ENCODE data around the gene RABAC1. TPM values are rescaled to one million over a fixed set of nuclear protein-coding genes. Genes with fewer than 3 reads are reported as not detected.
"Not testable (repeated sequence)": the region's sequence is repeated elsewhere in the genome, so short reads cannot be mapped to it uniquely, and the experiment has no call there.

Gene RABAC1
- total and polyA plus RNA-seq, 2 donors from 2014 or later: 146 to 333 TPM

DNA sequence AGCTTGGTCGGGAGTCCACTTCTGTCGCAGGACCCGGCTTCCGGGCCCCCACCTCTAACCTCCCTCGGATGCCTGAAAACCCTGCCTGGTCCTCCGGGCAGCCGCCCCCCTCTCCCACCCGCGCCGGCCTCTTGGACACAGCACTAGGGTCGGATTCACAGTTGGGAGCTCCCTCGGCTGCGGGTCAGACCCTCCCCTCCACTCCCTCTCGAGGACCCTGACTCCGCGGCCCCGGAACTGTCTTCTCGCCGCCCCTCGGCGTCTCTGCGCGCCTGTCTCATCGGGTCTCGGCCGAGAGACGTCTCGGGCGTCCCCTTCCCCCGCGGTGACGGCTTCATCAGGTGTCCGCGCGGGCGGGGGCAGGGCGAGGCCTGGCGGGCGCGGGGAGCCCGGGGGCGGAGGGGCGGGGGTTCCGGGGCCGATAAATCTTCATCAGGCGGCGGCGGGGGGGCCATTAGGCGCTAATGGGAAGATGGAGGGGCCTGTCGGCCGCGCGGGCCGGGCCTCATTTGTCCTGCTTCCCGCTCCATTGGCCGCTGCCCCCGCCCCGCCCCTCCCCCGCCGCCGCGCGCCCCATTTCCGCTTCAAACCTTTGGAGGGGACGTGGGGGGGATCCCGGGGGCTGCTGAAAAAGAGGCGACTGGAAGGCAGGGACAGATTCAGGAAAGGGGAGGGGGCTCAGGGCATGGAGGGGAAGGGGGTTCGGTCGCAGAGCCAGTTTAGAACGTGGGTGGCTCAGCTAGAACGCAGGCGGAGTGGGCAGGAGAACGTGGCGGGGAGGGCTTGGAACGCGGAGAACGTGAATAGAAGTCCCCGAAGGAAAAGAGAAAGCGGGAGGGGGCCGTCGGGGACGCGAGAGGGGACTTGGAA is 19.0 kb downstream of the RABAC1 start:
- Histone ChIP-seq H3K36me3 (ENCODE audit: control insufficient read depth in 2 of 3, insufficient read depth in 3 of 3, low read length in 3 of 3) (no peaks in the 10 kb centered on the region), H3K27me3 (ENCODE audit: control insufficient read depth, insufficient read depth, low read length) (peaks cover 16% of the 10 kb centered on the region), H3K4me3 (ENCODE audit: low read length in 3 of 3) (peak overlapping the region in 1 of 3 donors; percentile 28), H3K27ac (ENCODE audit: low read depth in 2 of 2, low read length in 2 of 2) (no peak overlapping the region), H3K9me3 (ENCODE audit: control insufficient read depth in 2 of 3, insufficient read depth in 1 of 3, low read length in 3 of 3) (no peaks in the 10 kb centered on the region), H3K4me1 (ENCODE audit: control insufficient read depth in 2 of 3, insufficient read depth in 2 of 3, low read depth in 1 of 3, low read length in 3 of 3) (no peaks in the 10 kb centered on the region), H3K9ac (ENCODE audit: low read length in 3 of 3) (no peak overlapping the region)
- TF ChIP-seq CTCF (IDR thresholded peaks at IDR 0.05; ENCODE audit: borderline replicate concordance, extremely low read depth, insufficient read depth): no peak
- peak; percentile 75 to 89 (median 81) for DNase-seq
- intact Hi-C loops (cut with DNase I): no loop called here
- no peak for FAIRE-seq

DNA sequence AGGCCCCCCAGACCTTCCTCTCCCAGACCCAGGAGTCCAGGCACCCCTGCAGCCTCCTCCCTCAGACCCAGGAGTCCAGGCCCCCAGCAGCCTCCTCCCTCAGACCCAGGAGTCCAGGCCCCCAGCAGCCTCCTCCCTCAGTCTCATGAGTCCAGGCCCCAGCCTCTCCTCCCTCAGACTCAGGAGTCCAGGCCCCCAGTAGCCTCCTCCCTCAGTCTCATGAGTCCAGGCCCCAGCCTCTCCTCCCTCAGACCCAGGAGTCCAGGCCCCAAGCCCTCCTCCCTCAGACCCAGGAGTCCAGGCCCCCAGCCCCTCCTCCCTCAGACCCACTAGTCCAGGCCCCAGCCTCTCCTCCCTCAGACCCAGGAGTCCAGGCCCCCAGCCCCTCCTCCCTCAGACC is 19.9 kb downstream of the RABAC1 start:
- intact Hi-C loops (cut with DNase I); H3K27ac ChIP-seq (ENCODE audit: low read depth in 2 of 2, low read length in 2 of 2); H3K4me3 ChIP-seq (ENCODE audit: low read length in 3 of 3); DNase-seq; H3K36me3 ChIP-seq (ENCODE audit: control insufficient read depth in 2 of 3, insufficient read depth in 3 of 3, low read length in 3 of 3); FAIRE-seq; H3K9ac ChIP-seq (ENCODE audit: low read length in 3 of 3); H3K4me1 ChIP-seq (ENCODE audit: control insufficient read depth in 2 of 3, insufficient read depth in 2 of 3, low read depth in 1 of 3, low read length in 3 of 3); H3K9me3 ChIP-seq (ENCODE audit: control insufficient read depth in 2 of 3, insufficient read depth in 1 of 3, low read length in 3 of 3): not testable (repeated sequence)
- H3K27me3 ChIP-seq (ENCODE audit: control insufficient read depth, insufficient read depth, low read length): peaks cover 18% of the 10 kb centered on the region

GRCh38 chr19:41937525-41938468 is 21.3 kb downstream of the RABAC1 start:
- Histone ChIP-seq H3K9me3 (ENCODE audit: control insufficient read depth in 2 of 3, insufficient read depth in 1 of 3, low read length in 3 of 3) (no peaks in the 10 kb centered on the region), H3K4me1 (ENCODE audit: control insufficient read depth in 2 of 3, insufficient read depth in 2 of 3, low read depth in 1 of 3, low read length in 3 of 3) (no peaks in the 10 kb centered on the region), H3K36me3 (ENCODE audit: control insufficient read depth in 2 of 3, insufficient read depth in 3 of 3, low read length in 3 of 3) (no peaks in the 10 kb centered on the region), H3K27me3 (ENCODE audit: control insufficient read depth, insufficient read depth, low read length) (peaks cover 26% of the 10 kb centered on the region), H3K4me3 (ENCODE audit: low read length in 3 of 3) (no peak overlapping the region), H3K9ac (ENCODE audit: low read length in 3 of 3) (no peak overlapping the region), H3K27ac (ENCODE audit: low read depth in 2 of 2, low read length in 2 of 2) (no peak overlapping the region)
- peak in 1 of 5 donors; percentile 41 for DNase-seq
- intact Hi-C loops (cut with DNase I): no loop called here
- FAIRE-seq: no peak
- no peak for TF ChIP-seq CTCF (IDR thresholded peaks at IDR 0.05; ENCODE audit: borderline replicate concordance, extremely low read depth, insufficient read depth)

GRCh38 chr19:41936961-41937360 is 22.2 kb downstream of the RABAC1 start:
- Histone ChIP-seq H3K9ac (ENCODE audit: low read length in 3 of 3) (no peak overlapping the region), H3K27ac (ENCODE audit: low read depth in 2 of 2, low read length in 2 of 2) (no peak overlapping the region), H3K27me3 (ENCODE audit: control insufficient read depth, insufficient read depth, low read length) (peaks cover 33% of the 10 kb centered on the region), H3K9me3 (ENCODE audit: control insufficient read depth in 2 of 3, insufficient read depth in 1 of 3, low read length in 3 of 3) (no peaks in the 10 kb centered on the region), H3K4me1 (ENCODE audit: control insufficient read depth in 2 of 3, insufficient read depth in 2 of 3, low read depth in 1 of 3, low read length in 3 of 3) (no peaks in the 10 kb centered on the region), H3K36me3 (ENCODE audit: control insufficient read depth in 2 of 3, insufficient read depth in 3 of 3, low read length in 3 of 3) (no peaks in the 10 kb centered on the region), H3K4me3 (ENCODE audit: low read length in 3 of 3) (no peak overlapping the region)
- intact Hi-C loops (cut with DNase I): no loop called here
- DNase-seq (no peak), FAIRE-seq (no peak)
- TF ChIP-seq CTCF (IDR thresholded peaks at IDR 0.05; ENCODE audit: borderline replicate concordance, extremely low read depth, insufficient read depth): no peak

All from kidney (tissue), 14 donors.